Activated effector memory CD4-positive, alpha-beta T cell treated with anti-CD3 and anti-CD28 coated beads, Interleukin-2, amount 50 U/mL, for 16 hours (primary cell): Measurements from ENCODE around the gene EPHA6.
"Not testable (repeated sequence)": the region's sequence is repeated elsewhere in the genome, so short reads cannot be mapped to it uniquely, and the experiment has no call there.

Source experiments
- DNase-seq: peaks from one replicate; pipeline ENCODE4 v3.0.0-alpha.2; 2020

EPHA6 gene

DNA sequence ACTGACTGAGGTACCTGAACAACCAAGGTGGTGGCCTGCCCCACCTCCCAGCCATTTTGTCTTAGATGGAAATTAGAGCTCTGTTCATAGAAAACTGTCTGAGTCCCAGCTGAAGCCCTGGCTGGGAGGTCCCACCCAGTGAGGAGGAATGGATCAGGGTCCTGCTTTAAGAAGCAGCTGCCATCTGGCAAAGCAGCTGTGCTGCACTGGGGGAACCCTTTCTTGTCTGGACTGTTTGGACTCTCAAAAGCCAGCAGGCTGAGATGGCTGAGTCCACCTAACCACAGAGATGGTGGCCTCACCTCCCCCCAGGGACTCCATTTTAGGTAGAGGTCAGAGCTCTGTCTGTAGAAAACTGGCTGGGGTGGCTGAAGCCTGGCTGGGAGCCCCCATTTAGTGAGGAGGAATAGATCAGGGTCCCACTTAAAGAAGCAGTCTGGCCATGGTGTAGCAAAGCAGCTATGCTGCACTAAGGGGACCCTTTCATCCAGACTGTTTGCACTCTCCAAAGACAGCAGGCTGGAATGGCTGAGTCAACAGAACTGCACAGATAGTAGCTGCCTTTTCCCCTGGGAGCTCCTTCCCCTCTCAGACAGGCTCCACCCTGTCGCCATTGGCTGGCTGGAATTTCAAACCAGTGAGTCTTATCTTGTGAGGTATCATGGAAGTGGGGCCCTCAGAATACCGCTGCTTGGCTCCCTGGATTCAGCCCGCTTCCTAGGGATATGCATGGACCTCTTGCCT, 116.9 kb downstream of the EPHA6 start:
- DNase-seq = no peak

DNA sequence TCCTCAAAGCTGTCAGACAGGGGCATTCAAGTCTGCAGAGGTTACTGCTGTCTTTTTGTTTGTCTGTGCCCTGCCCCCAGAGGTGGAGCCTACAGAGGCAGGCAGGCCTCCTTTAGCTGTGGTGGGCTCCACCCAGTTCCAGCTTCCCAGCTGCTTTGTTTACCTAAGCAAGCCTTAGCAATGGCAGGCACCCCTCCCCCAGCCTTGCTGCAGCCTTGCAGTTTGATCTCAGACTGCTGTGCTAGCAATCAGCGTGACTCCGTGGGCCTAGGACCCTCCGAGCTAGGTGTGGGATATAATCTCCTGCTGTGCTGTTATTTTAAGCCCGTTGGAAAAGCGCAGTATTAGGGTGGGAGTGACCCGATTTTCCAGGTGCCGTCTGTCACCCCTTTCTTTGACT, 127.7 kb downstream of the EPHA6 start:
- DNase-seq = not testable (repeated sequence)

DNA sequence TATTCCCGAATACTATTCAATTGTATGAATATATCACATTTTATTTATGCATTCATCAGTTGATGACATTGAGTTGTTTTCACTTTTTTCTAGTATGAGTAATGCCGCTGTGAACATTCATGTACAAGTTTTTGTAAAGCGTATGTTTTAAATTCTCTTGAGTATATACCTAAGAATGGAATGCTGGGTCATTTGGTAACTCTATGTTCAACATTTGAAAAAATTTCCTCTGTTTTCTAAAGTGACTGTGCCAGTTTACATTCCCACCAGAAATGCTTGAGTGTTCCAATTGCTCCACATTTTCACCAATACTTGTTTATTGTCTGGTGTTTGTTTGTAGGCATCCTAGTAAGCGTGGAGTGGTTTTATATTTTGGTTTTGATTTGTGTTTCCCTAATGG, 144.5 kb downstream of the EPHA6 start:
- no peak for DNase-seq

GRCh38 chr3:96959474-96959873, 145.1 kb downstream of the EPHA6 start:
- DNase-seq = no peak

DNA sequence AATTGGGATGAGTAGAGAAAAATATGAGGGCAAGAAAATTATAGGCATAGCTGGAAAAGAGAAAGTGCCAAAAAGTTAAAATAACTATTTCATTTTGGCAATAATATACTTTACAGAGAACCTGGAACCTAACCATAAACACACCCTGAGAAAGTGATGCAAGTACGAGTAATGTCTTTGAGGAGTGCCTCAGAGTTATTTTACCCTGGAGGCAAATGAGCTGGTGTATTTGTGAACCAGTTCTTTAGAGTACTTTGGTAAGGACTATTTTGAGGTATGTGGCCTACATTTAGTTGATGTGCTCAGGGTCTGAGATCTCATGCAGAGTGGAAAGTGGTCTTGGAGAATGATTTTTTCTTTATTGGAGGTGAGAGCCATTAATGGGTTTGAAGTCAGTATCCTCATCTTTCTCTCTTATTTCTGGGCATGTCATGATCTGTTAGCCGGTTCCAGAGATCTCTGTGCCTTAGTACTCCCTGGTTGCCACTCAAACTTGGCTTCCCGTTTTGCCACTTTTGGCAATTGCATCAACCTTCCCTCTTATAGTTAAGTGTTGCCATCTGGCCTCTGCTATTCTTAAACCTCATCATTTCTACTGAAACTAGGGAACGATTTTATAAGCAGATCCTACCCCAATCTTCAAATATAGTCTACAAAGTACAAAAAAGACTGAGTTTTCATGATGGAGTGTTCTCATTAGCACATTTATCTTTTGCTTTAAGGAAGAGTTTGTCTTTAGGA, 145.7 kb downstream of the EPHA6 start:
- no peak for DNase-seq

DNA sequence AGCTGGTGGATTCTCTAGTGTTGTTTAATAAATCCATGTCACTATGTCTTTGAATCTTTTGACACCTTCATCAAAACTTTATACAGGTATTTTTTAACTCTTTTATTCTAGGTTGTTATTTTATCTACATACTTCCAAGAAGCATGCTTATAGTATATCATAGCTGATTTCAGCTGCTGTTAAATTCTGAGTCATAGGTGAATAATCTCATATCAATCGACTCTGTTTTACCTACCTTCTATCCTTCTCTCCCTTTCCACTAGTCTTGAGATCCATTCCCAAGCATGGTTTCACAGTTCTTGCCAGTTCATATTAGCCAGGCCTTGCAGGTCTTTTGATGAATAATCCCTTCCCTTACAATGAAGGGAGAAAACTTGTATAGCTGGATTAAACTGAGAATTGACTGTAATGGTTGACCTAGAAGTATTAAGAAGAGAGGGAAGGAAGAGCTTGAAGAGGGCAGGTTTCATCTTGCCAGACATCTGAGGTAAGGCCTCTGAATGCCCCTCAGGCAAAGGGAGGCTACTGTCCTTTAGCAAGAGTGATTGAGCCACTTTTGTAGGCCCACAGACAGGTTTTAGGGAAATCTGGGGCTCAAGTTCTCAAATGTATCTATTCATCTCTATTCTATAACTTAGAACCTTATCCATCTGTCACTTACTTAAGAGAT, 146.4 kb downstream of the EPHA6 start:
- DNase-seq = no peak

DNA sequence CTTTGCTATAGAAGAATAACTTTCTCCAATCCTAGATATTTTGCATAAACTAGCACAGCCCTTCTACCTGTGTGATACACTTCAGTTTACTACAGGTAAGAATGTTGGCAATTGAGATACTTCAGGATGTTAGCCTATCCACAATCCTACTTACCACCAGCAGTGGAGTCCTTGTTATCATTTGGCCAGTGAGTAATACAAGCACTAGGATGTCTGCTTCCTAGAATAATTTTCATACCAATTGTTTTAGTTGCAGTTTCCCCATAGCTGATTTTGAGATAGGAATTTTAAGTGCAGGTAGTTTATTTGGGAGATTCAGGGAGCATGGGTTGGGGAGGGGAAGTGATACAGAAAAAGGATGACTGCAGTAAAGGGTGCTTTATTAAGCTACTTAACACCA, 147.2 kb downstream of the EPHA6 start:
- no peak for DNase-seq

DNA sequence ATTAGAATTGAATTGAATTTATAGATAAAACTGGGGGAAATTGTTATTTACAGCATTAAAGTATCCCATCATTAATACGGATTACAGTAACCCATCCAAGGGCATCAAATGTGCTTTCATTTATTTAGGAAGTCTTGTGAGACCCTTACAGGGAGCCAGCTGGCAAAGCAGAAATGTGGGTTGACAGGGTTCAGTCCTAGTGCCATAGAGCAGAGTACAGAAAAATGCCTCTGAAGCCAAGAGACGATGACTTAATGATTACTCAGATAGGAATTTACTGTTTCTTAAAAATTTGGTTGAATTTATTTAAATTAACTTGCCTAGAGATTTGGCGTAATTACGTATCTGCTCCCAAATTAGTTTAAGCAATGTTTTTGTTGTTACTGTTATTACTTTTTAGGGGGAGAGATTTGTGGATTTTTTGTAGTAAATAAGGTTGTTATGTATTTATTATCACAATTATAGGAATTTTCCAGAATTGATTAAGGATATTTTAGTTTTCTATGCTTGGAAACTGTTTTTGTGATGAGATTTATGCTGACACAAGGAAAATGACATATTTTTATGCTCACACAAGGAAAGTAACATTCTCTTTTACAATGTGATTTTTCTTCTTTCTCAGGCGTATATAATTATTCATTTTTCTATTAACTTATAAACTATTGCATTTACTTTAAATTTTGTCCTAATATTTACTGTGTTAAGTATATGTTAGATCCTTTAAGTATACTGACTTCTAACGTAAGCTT, 152.0 kb downstream of the EPHA6 start:
- DNase-seq = no peak

DNA sequence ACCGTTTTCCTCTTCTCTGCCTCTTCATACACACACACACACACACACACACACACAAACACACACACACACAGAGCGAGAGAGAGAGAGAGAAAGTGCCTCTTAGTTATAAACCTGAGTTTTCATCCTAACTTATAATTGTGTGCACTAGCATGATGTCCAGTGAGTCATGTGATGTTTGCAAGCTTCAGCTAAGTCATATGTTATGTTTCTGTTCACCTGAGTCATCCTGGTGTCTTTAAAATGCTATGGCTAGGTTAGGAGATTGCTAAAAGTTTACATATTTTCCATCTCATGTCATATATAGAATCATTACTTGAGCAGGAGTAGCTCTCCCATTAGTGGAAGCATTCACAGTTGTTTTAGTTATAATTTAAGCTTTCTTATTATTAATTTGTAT, 155.8 kb downstream of the EPHA6 start:
- DNase-seq = no peak

DNA sequence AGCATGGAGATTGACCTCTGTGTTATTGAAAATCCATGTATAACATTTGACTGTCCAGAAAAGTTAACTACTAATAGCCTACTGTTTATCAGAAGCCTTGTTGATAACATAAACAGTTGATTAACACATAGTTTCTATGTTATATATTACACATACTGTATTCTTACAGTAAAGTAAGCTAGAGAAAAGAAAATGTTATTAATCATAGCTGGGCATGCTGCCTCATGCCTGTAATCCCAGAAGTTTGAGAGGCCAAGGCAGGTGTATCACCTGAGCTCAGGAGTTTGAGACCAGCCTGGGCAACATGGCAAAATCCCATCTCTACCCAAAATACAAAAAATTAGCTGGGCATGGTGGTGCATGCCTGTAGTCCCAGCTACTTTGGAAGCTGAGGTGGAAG, 163.3 kb downstream of the EPHA6 start:
- DNase-seq = no peak

DNA sequence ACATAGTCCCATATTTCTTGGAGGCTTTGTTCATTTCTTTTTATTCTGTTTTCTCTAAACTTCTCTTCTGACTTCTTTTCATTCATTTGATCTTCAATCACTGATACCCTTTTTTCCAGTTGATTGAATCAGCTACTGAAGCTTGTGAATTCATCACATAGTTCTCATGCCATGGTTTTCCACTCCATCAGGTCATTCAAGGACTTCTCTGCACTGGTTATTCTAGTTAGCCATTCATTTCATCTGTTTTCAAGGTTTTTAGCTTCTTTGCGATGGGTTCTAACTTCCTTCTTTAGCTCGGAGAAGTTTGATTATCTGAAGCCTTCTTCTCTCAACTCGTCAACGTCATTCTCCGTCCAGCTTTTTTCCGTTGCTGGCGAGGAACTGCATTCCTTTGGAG, 169.3 kb downstream of the EPHA6 start:
- DNase-seq = not testable (repeated sequence)

GRCh38 chr3:96986241-96986640, 171.8 kb downstream of the EPHA6 start:
- DNase-seq = no peak

GRCh38 chr3:96991231-96991630, 176.8 kb downstream of the EPHA6 start:
- no peak for DNase-seq

DNA sequence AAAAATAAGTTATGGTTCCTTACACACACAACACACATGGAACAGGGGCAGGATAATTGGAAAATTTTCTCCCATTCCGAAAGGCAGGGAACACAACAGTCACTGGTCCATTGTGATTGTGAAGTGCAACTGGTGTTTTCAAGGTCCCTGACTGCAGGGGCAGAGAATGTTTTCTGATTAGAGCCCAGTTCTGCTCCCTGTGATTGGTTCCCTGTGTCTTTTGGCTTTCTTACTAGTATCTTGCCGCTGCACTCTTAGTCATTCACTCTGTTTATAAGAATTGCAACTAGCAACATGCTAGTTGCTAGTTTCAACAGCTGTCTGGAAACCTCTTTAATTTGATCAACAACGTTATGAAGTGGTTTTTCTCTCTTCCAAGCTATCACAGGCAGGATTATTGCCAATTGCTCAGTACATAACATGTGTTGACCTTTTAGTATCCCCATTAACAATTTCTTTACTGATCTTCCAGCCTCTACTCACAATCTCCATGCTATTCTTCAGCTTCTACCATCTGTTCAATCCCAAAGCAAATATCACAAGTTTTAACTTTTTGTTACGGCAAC, 177.5 kb downstream of the EPHA6 start:
- no peak for DNase-seq

DNA sequence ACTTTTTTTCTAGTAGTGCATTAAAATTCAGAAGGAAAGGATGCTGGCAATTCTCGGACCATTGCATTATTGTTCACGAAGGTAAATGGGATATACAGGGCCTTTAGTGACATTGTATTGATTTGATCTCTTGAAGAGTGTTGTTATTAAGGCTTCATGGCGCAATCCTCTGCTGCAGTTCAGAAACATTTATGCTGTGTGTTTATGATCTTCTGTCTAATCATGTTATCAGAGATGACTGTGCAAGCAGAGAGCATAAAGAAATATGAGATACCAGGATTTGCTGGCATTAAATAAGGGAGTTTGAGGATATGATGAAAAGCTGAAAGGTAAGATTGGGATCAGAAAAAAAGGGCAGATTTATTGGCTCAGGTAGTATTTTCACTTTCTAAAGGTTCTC, 180.6 kb downstream of the EPHA6 start:
- DNase-seq = no peak

DNA sequence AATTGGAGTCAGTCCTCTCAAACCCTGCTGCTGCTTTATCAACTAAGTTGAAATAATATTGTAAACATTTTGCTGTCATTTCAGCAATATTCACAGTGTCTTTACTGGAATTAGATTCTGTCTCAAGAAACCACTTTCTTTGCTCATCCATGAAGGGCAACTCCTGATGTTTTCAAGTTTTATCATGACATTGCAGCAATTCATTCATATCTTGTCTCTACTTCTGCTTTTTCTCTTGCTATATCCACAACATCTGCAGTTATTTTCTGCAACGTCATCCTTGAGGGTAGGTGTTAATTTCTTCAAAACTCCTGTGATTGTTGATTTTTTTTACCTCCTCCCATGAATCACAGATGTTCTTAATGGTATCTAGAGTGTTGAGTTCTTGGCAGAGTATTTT, 181.6 kb downstream of the EPHA6 start:
- DNase-seq = no peak

GRCh38 chr3:97001611-97002010, 187.2 kb downstream of the EPHA6 start:
- no peak for DNase-seq

DNA sequence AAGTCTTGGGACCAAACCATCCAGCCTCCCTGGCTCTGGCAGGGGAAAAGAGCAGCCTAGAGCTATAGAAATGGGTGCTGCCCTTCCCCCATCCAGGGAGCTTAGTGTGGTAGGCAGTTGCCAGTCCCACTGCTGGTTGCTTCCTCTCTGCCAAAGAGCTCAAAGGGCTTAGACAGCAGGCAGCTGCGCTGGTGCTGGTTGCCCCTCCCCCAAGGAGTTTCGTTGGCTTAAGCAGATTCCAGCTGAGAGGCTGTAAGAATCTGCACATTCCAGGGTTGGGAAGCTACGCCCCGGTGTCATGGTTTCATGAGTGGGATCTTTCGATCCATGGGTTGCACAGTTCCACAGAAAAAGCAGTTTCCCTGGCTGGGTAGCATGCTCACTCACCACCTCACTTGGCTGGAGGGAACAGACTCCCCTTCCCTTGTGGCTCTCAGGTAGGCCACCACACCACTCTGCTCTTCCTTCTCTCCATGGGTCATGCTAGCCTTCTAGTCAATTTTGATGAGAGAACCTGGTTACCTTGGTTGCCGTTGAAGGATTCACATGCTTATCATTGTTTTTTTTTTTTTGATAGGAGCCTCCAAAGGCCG, 195.1 kb downstream of the EPHA6 start:
- no peak for DNase-seq

- DNase-seq = no peak
Observed at GRCh38 chr3:97010881-97011657, 196.7 kb downstream of the EPHA6 start.

GRCh38 chr3:97021778-97022177, 207.4 kb downstream of the EPHA6 start:
- no peak for DNase-seq

DNA sequence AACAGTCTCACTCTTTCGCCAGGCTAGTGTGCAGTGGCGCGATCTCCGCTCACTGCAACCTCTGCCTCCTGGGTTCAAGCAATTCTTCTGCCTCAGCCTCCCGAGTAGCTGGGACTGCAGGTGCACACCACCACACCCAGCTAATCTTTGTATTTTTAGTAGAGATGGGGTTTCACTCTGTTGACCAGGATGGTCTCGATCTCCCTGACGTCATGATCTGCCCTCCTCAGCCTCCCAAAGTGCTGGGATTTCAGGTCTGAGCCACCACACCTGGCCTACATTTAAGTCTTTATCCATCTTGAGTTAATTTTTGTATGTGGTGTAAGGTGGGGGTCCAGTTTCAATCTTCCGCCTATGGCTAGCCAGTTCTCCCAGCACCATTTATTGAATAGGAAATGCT, 211.2 kb downstream of the EPHA6 start:
- DNase-seq = not testable (repeated sequence)

DNA sequence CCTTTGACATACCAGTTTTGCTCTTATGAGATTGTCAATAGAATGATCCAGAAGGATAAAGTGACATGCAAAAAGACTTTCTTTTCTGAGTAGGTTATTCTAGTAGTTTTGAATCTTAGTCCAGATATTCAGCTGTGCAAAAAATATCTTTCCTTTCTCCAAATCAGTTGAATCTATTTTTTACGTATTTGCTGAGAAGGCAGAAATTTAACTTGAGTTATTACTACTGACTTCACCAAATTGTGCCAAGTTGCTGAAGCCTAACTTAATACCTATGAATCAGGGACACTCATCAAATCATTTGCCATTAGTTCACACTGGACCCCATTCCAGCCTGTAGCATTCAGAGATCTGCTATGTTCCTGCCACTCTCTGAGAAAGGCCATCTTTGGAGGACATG, 215.6 kb downstream of the EPHA6 start:
- no peak for DNase-seq
